IPS-18a (cell line): ENCODE measurements around the gene LZTR1.
A peak's percentile ranks its signal among the peaks of the same experiment; 100 is the strongest.
"Not testable (repeated sequence)": the region's sequence is repeated elsewhere in the genome, so short reads cannot be mapped to it uniquely, and the experiment has no call there.

Experiments
- H3K27ac ChIP-seq: one replicate; pipeline ENCODE4 v1.5.1; 2013; ENCODE audit warnings: low read length
- H3K27me3 ChIP-seq: one replicate; pipeline ENCODE4 v1.6.1; 2013; ENCODE audit warnings: mild to moderate bottlenecking, low read length; ENCODE audit not compliant: control insufficient read depth, insufficient read depth
- H3K36me3 ChIP-seq: one replicate; pipeline ENCODE4 v1.6.1; 2013; ENCODE audit warnings: low read depth, low read length; ENCODE audit not compliant: control insufficient read depth
- H3K4me1 ChIP-seq: one replicate; pipeline ENCODE4 v1.6.1; 2013; ENCODE audit warnings: low read depth, low read length; ENCODE audit not compliant: control insufficient read depth
- H3K4me3 ChIP-seq: one replicate; pipeline ENCODE4 v1.5.1; 2013; ENCODE audit warnings: low read length
- H3K9ac ChIP-seq: one replicate; pipeline ENCODE4 v1.6.1; 2013; ENCODE audit warnings: mild to moderate bottlenecking, low read length, moderate library complexity
- H3K9me3 ChIP-seq: one replicate; pipeline ENCODE4 v1.6.1; 2013; ENCODE audit warnings: low read depth, low read length; ENCODE audit not compliant: control insufficient read depth

LZTR1 gene

DNA sequence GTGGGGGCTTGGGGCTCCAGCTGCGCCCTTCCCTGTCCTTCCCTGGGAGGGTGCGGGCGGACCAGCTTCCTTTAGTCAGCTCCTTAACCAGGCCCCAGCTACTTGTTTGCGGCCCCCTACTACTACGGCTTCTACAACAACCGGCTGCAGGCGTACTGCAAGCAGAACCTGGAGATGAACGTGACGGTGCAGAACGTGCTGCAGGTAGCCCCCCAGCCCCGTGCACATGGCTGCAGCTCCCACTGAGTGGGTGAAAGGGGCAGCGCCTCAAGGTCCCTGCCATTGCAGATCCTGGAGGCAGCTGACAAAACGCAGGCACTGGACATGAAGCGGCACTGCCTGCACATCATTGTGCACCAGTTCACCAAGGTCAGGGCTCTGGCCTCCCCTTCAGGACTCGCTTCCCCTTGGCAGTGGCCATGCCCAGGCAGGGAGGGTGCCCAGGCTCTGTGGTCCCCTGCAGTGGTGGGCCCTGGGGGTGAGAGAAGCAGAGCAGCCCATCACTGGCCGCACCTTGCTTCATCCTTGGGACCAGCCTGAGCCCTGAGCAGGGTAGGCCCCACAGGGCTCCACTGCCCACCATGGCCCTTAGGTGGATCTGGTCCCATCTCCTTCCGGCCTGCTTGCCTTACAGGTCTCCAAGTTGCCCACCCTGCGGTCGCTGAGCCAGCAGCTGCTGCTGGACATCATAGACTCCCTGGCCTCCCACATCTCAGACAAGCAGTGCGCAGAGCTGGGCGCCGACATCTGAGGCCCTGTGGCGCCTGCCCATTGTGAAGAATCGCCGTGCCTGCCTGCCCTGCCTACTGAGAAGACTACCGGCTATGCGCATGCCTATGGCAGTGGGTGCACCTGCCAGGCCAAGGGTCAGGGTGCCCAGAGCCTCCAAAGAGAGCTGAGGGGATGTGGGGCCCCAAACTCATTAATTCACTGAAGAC lies 14.8 kb downstream of the LZTR1 start:
- no peaks in the 10 kb centered on the region for H3K27me3 ChIP-seq
- no peak overlapping the region for H3K9ac ChIP-seq
- peaks cover 7% of the 10 kb centered on the region for H3K4me1 ChIP-seq
- H3K9me3 ChIP-seq: no peaks in the 10 kb centered on the region
- no peak overlapping the region for H3K27ac ChIP-seq
- peaks cover 6% of the 10 kb centered on the region for H3K36me3 ChIP-seq
- no peak overlapping the region for H3K4me3 ChIP-seq

DNA sequence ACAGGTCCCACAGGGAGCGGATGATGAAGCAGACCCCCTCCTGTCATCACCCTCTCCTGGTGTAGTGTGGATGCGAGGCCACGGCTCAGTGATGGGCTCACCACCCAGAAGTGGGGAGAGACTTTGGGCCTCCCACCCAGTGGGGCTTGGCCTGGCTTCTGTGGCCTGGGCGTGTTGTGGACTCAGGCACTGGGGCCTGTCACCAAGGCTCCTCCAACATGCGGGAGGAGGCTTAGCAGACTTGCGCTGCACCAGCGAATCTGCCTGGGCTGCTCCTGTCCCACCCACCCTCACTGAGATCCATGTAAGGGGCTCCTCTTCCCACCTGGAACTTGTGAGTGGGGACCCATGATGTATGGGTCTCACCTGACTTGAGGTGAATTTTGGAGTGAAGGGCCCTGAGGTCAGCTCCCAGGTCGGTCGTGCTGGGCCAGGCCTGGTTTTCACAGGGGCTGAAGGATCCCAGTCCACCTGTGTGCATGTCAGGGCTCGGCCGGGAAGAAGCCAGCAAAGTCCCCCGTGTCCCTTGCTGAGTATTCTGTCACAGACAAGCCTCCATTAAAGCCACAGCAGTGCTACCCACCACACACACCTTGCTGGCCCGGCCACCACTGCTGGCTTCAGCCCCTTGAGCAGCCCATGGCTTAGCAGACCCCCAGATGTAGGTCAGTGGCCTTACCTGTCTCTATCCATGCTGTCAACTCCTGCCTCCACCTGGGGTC lies 15.6 kb downstream of the LZTR1 start:
- Histone ChIP-seq H3K4me1 (peaks cover 7% of the 10 kb centered on the region), H3K9me3 (no peaks in the 10 kb centered on the region), H3K4me3 (no peak overlapping the region), H3K9ac (no peak overlapping the region), H3K36me3 (peaks cover 6% of the 10 kb centered on the region), H3K27me3 (no peaks in the 10 kb centered on the region), H3K27ac (no peak overlapping the region)

DNA sequence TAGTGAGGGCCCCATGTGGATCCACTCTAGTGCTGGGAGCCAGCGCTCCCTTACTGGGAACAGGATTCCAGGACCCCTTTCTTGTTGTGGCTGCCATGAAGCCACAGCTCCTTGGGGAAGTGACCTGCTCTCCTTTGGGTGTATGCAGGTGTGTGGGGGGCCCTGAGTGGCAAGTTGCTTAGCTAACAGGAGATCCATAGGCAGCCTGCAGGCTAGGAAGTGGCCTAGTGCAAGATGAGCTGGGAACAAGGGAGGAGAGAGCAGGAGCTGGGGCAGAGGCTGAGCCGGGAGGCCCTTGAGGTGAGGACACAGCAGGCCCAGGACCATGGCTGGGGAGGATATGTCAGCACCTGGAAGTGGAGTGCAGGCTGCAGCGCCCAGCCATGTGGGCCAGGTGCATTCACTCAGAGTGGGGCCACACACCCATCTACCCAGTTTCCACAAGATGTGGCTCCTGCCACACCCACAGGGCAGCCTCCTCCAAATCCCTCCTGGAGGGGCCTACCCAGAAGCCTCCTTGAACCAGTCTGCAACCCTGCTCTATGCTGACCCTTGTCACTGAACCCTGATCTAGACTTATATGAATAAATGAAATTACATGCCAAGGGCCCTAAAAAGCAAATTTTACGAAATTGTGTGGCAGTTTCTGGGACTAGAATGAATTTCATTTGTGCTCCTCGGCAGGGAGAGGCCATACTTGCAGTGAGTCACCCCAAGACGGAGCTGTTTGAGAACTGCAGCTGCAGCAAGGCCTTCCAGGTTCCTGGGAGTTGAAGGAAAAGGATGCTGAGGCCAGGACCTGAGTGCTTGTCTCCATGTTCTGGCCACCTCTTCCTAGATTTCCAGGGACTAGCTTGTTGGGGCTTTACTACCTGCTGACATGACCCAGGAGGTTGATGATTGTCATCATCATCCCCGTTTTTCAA lies 16.6 kb downstream of the LZTR1 start:
- peaks cover 11% of the 10 kb centered on the region for H3K4me1 ChIP-seq
- H3K27ac ChIP-seq: no peak overlapping the region
- no peak overlapping the region for H3K4me3 ChIP-seq
- peaks cover 4% of the 10 kb centered on the region for H3K36me3 ChIP-seq
- H3K9ac ChIP-seq: no peak overlapping the region
- no peaks in the 10 kb centered on the region for H3K27me3 ChIP-seq
- H3K9me3 ChIP-seq: no peaks in the 10 kb centered on the region

DNA sequence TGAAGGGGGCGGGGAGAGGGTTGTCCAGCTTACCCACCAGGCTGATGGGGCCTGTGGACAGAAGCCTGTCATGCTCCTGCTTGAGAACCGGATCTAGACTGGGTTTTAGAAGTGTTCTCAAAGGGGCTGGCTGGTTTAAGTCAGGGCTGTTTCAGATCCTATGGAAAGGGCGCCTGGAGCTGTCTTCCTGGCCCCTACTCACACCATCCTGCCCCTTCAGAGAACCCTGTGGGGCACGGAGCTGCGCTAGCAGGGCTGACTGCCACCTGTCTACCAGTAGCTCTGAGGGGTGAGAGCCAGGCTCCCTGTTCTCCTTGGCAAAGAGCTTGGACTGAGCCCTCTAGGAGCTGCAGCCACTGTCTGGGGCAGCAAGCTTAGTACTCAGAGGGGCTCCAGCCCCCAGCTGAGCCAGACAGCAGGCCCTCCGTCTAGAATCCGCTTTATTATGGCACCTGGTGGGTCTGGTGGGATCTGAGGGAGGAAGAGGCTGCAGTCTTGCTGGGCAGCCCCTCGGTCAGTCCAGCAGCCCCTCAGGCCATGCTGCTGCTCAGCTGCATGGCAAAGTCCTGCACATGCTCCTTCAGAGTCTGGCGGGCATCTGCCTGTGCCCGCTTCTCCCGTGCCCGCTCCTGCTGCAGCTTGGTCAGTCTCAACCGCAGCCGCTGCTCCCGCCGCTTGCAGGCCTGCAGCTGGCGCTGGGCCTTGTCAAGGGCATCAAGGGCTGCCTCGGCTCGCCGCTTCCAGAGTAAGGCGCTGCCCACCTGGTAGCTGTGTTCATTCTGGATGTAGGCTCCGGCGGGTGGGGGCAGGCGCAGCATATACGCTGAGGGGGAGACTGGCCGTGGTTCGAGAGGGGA lies 17.5 kb downstream of the LZTR1 start:
- Histone ChIP-seq H3K27ac (no peak overlapping the region), H3K9ac (no peak overlapping the region), H3K4me1 (peaks cover 11% of the 10 kb centered on the region), H3K36me3 (peaks cover 4% of the 10 kb centered on the region), H3K9me3 (no peaks in the 10 kb centered on the region), H3K4me3 (no peak overlapping the region), H3K27me3 (no peaks in the 10 kb centered on the region)

DNA sequence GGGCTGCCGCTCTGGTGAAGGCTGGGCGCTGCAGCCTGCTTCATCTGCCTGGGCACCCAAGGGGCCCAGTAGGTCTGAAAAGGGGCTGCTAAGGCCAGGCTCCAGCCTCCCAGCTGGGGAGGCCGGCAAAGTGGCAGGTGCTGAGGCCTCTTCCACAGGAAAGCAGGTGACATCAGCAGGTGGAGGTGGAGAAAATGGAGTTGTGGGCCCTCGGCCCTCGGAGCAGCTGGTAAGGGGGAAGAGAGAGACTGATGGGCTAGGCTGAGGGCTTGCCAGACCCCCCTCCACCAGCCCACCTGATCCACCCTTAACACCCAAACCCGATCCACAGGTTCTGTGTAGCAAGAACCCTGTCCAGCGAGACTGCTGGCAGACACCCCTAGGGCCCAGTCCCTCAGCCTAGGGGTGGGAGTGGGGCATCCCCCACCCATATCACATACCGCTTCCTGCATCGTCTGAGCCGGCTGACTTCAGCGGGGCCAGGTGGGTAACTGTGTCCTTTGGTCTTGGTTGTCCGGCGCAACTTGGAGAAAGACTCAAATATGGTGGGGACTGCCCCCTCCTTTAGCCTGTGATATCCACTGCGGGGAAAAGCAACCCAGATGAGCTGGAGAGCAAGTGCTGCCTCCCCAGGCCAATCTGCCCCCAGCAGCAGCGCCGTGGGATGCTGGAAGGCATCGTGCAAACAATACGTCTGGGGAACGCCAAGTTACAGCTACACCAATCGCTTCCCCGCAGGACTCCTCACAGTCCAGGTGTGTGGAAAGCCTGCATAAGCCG lies 18.3 kb downstream of the LZTR1 start:
- peaks cover 11% of the 10 kb centered on the region for H3K4me1 ChIP-seq
- H3K4me3 ChIP-seq: peak overlapping the region; percentile 86
- peaks cover 4% of the 10 kb centered on the region for H3K36me3 ChIP-seq
- no peak overlapping the region for H3K27ac ChIP-seq
- H3K27me3 ChIP-seq: no peaks in the 10 kb centered on the region
- no peaks in the 10 kb centered on the region for H3K9me3 ChIP-seq
- H3K9ac ChIP-seq: peak overlapping the region; percentile 77

DNA sequence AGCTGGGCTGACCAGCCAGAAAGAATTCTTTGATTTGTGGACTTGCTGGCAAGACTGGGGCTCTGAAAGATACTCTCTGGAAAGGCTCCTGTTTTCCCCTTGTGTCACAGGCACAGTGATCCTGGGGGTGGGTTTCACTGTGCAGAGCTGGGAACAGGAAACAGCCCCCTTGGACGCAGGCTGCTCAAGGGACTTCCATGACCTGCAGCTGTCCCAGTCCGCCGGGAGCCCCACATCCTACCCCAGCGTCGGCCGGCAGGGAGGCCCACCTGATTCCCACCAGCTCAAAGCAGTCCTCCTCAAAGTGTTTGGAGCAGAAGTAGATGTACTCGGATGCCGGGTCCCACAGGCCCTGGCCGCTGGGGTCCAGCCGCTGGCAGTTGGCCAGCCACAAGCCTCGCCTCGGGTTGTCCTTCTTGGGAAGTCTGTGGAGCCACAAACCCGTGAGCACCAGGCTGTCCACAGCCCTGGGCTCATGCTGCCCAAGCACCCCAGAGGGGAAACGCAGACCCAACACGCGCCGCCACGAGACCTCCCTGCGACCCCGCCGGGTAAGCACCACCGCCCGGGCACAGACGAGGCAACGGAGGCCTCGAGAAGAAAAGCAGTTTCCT lies 19.0 kb downstream of the LZTR1 start:
- Histone ChIP-seq H3K9me3 (no peaks in the 10 kb centered on the region), H3K27ac (no peak overlapping the region), H3K9ac (peak overlapping the region; percentile 77), H3K27me3 (no peaks in the 10 kb centered on the region), H3K36me3 (peaks cover 4% of the 10 kb centered on the region), H3K4me3 (peak overlapping the region; percentile 86), H3K4me1 (peaks cover 11% of the 10 kb centered on the region)

DNA sequence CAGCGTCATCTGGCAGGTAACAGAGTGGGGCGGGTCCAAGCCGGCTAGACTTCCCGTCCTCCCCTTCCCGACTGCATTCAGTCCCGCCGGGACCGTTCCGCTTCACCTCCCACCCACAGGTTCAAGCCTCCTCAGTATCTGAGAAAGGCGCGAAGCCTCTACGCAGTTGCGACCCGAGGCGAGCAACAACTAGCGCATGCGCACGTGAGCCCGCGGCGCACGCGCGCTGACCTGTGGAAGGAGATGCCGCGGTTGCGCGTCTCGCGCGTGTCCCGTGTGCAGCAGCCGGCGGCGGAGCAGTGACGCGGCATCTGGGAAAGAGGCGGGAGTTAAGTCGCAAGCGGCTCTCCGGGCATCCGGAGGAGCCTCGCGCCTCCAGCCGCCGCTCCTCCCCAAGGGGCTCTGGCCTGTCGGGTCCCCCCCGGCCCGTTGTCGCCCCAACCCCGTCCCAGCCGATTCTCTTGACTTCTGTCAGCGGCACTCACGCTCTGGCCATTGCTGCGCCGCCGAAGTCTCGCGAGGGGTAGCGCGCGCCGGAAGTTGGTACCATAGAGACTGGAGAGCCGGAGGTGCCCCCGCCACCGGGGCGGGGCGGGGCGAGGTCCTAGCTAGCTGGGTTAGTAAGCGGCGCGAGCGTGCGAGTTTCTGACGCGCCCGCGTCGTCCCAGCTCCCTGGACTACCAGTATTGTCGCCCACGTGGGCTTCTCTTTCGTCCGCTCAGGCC lies 19.7 kb downstream of the LZTR1 start, which contains the start of gene THAP7:
Gene THAP7 (minus strand): TSS at position 518 of the 725 bp plus-strand sequence. CDS start 207 bp downstream, at position 311.
- Histone ChIP-seq H3K9me3 (no peaks in the 10 kb centered on the region), H3K27ac (peak within 1 kb of the TSS; percentile 65), H3K4me3 (peak within 1 kb of the TSS; percentile 86), H3K9ac (peak within 1 kb of the TSS; percentile 77), H3K27me3 (no peaks in the 10 kb centered on the region), H3K4me1 (peaks cover 11% of the 10 kb centered on the region), H3K36me3 (peaks cover 4% of the 10 kb centered on the region)

DNA sequence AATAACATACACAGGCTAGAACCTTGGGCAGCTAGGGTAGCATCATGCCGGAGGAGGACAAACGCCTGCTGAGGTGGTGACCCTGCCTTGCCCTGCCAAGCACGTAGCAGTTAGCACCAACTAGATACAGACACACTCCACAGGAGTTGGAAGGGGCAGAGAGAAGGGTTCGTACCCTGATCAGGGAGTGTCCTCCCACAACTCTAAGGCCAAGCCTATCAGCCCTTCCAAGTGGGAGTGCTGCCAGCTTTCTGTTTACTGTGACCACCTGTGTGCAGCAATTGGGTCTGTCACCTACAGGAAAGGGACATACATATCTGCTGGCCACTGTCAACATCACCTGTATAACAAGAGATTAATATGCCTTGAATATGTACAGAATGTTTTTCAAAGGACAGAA lies 21.7 kb downstream of the LZTR1 start:
- Histone ChIP-seq H3K9me3 (no peaks in the 10 kb centered on the region), H3K27ac (no peak overlapping the region), H3K36me3 (peaks cover 4% of the 10 kb centered on the region), H3K27me3 (no peaks in the 10 kb centered on the region), H3K4me1 (peaks cover 11% of the 10 kb centered on the region), H3K9ac (no peak overlapping the region), H3K4me3 (no peak overlapping the region)

DNA sequence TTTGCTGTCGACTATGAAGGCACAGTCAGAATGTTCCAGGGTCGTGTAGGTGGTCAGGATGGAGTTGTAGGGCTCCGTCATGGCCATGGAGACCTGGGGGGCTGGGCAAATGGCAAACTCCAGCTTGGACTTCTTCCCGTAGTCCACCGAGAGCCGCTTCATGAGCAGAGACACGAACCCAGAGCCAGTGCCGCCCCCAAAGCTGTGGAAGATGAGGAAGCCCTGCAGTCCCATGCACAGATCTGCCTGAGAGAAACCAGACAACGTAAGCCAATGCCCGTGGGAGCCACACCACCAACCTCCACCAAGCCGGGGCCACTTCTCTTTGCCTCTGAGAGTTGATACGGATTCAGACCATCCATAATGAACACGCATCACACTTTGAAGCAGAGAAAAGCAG lies 27.1 kb downstream of the LZTR1 start:
- not testable (repeated sequence) for H3K9ac ChIP-seq

More for the DNA sequence above, 27.1 kb downstream of the LZTR1 start:
- not testable (repeated sequence) for H3K27ac ChIP-seq, H3K9me3 ChIP-seq, H3K36me3 ChIP-seq, H3K27me3 ChIP-seq, H3K4me3 ChIP-seq
- peaks cover 14% of the 10 kb centered on the region for H3K4me1 ChIP-seq
